ENCODE measurements around the gene ENDOV.
A peak's percentile ranks its signal among the peaks of the same experiment; 100 is the strongest.

Gene ENDOV

DNA sequence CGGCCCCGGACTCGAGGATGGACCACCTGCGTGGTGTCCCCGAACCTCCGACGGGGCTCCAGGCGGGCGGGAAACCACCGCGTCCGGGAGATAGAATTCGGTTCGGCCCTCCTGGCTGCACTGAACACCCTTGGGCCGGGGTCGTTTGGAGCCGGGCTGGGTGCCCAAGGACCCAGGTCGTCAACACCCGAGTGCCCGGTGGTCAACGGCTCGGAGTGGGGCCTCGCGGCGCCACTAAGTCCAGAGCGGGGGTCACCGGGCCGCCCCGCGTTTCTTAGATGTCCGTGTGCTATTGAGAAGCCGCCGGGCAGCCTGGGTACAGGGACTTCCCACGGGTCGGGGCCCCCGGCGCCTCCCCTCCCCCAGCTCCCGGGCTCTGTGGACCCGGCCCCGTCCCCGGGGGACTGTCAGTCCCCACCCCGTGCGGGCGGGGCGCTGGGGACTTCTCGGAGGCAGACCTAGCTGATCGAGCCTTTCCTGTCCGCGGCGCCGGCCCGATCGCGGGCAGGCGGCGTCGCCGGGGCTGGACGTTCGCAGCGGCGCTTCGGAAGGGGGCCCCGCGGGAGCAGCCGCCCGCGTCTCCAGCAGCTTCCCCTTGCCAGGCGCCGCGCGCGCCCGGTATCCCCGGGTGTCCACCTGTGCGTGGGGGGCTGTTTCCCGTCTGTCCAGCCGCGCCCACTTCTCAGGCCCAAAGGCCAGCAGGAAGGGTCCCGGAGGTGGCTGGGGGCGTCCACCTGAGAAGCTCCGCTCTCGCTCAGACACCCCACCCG lies 62.1 kb downstream of the ENDOV start:
- TF ChIP-seq CTCF (IDR thresholded peaks at IDR 0.05; ENCODE audit: low read depth, low read length, missing control alignments), result no peak
- in situ Hi-C loops (cut with HindIII; ENCODE audit: low sequenced_read_pairs), result no loop called here
- H3K4me3 ChIP-seq (ENCODE audit: low read depth, low read length), result no peak overlapping the region
- DNase-seq (ENCODE audit: low read depth), result no peak

GRCh38 chr17:80477647-80478478 lies 62.9 kb downstream of the ENDOV start:
- in situ Hi-C loops (cut with HindIII; ENCODE audit: low sequenced_read_pairs), result no loop called here
- H3K4me3 ChIP-seq (ENCODE audit: low read depth, low read length), result peak overlapping the region; percentile 30
- no peak for DNase-seq (ENCODE audit: low read depth)
- TF ChIP-seq CTCF (IDR thresholded peaks at IDR 0.05; ENCODE audit: low read depth, low read length, missing control alignments), result peak; percentile 59

DNA sequence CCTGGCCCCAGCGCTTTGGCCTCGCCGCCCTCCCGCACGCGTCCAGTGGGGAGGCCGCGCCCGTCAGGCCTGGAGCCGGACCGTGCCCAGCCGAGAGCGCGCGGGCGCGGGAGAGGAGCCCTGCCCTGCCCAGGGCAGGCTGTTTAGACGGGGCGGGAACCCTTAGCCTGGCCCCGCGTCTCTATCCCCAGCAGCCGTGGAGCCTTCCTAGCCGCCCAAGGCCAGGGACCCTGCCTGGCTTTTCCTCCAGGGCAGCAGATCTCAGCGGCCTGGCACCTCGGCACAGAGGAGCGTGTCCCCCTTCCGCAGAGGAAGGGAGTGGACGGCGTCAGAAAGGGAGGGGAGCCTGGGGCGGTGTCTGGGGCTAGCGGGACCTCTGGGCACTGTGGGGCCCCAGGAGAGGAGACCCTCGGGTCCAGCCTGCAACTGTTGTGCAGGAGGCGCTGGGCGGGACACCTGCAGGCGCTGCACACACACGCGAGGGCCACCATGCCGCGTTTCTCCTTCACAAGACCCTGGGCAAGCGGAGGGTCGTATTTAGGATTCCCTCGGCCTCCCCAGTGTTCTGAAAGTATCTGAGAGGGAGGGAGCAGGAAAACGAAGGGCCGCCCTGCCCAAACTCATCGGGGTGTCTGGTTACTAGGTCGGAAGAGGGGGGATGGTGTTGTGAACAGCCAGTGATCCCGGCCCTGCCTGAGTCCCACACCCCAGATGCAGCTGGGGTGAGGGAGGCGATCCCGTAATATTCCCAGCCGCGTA lies 63.7 kb downstream of the ENDOV start:
- no peak for TF ChIP-seq CTCF (IDR thresholded peaks at IDR 0.05; ENCODE audit: low read depth, low read length, missing control alignments)
- H3K4me3 ChIP-seq (ENCODE audit: low read depth, low read length), result peak overlapping the region; percentile 30
- no peak for DNase-seq (ENCODE audit: low read depth)
- in situ Hi-C loops (cut with HindIII; ENCODE audit: low sequenced_read_pairs), result no loop called here

- H3K4me3 ChIP-seq (ENCODE audit: low read depth, low read length), result no peak overlapping the region
- no peak for TF ChIP-seq CTCF (IDR thresholded peaks at IDR 0.05; ENCODE audit: low read depth, low read length, missing control alignments)
- DNase-seq (ENCODE audit: low read depth), result no peak
- in situ Hi-C loops (cut with HindIII; ENCODE audit: low sequenced_read_pairs), result no loop called here
These were observed 64.2 kb downstream of the ENDOV start for GRCh38 chr17:80479246-80479566.

- H3K4me3 ChIP-seq (ENCODE audit: low read depth, low read length), result no peak overlapping the region
- in situ Hi-C loops (cut with HindIII; ENCODE audit: low sequenced_read_pairs), result no loop called here
- no peak for DNase-seq (ENCODE audit: low read depth)
- no peak for TF ChIP-seq CTCF (IDR thresholded peaks at IDR 0.05; ENCODE audit: low read depth, low read length, missing control alignments)
These were observed 65.3 kb downstream of the ENDOV start for GRCh38 chr17:80480248-80480647.

DNA sequence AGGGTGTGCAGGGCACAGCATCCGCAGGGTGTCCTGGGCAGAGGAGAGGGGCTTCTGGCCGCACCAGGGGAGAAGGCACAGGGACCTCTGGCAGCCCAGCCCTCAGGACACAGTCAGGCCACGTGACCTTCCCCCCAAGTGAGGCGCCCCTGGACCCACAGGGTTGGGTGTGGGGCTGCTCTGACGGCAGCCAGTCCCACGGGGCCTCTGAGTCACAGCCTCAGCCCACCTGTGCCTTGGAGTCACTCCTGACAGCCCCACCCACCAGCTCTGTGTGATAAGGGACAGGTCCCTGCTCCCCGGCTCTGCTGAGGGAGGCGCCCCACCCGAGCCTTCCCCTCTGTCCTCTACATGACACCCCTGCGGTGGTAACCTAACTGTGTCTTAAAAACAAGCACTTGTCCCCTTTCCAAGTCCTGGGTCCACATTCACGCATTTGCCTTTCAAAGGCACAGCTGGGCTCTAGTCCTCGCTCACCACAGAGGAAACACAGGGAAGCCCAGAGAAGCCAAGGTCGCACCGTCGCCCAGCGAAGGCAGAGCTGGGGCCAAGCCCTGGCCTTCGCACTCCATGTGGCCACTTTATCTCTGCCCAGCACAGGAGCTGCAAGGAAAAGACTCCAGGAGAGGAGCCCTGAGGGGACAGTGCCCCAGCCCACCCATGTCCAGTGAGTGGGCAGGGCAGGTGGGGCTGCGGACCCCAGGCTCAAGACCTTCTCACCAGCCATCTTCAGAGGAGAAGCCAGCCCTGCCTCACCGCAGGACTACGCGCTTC lies 66.5 kb downstream of the ENDOV start:
- DNase-seq (ENCODE audit: low read depth), result no peak
- no peak overlapping the region for H3K4me3 ChIP-seq (ENCODE audit: low read depth, low read length)
- no peak for TF ChIP-seq CTCF (IDR thresholded peaks at IDR 0.05; ENCODE audit: low read depth, low read length, missing control alignments)
- in situ Hi-C loops (cut with HindIII; ENCODE audit: low sequenced_read_pairs), result no loop called here
